ENCODE results near the gene CABLES2.

Gene CABLES2

GRCh38 chr20:62418709-62419487 is 11.8 kb upstream of the CABLES2 start:
- DNase-seq (ENCODE audit: low read depth in 2 of 2, low spot score in 1 of 2) = no peak

GRCh38 chr20:62417981-62418708 is 11.1 kb upstream of the CABLES2 start:
- DNase-seq (ENCODE audit: low read depth in 2 of 2, low spot score in 1 of 2) = no peak

GRCh38 chr20:62416651-62417637 is 9.9 kb upstream of the CABLES2 start:
- DNase-seq (ENCODE audit: low read depth in 2 of 2, low spot score in 1 of 2) = no peak

- DNase-seq (ENCODE audit: low read depth in 2 of 2, low spot score in 1 of 2) = no peak
These were observed 8.4 kb upstream of the CABLES2 start for GRCh38 chr20:62415354-62416111.

GRCh38 chr20:62413896-62414481 is 6.9 kb upstream of the CABLES2 start:
- DNase-seq (ENCODE audit: low read depth in 2 of 2, low spot score in 1 of 2) = no peak

GRCh38 chr20:62413025-62413570 is 6.0 kb upstream of the CABLES2 start:
- no peak for DNase-seq (ENCODE audit: low read depth in 2 of 2, low spot score in 1 of 2)

GRCh38 chr20:62412194-62413024 is 5.3 kb upstream of the CABLES2 start:
- no peak for DNase-seq (ENCODE audit: low read depth in 2 of 2, low spot score in 1 of 2)

- no peak for DNase-seq (ENCODE audit: low read depth in 2 of 2, low spot score in 1 of 2)
These were observed 4.6 kb upstream of the CABLES2 start for GRCh38 chr20:62411479-62412193.

- no peak for DNase-seq (ENCODE audit: low read depth in 2 of 2, low spot score in 1 of 2)
These were observed 3.8 kb upstream of the CABLES2 start for GRCh38 chr20:62410746-62411478.

- no peak for DNase-seq (ENCODE audit: low read depth in 2 of 2, low spot score in 1 of 2)
These were observed 3.1 kb upstream of the CABLES2 start for GRCh38 chr20:62409931-62410745.

- no peak for DNase-seq (ENCODE audit: low read depth in 2 of 2, low spot score in 1 of 2)
These were observed 2.2 kb upstream of the CABLES2 start for GRCh38 chr20:62409086-62409853.

- DNase-seq (ENCODE audit: low read depth in 2 of 2, low spot score in 1 of 2) = no peak
These were observed 1.6 kb upstream of the CABLES2 start for GRCh38 chr20:62408640-62409039.

GRCh38 chr20:62408055-62408454 is 970 bp upstream of the CABLES2 start:
- no peak for DNase-seq (ENCODE audit: low read depth in 2 of 2, low spot score in 1 of 2)

GRCh38 chr20:62406635-62407176 is 379 bp downstream of the CABLES2 start:
- no peak for DNase-seq (ENCODE audit: low read depth in 2 of 2, low spot score in 1 of 2)

- DNase-seq (ENCODE audit: low read depth in 2 of 2, low spot score in 1 of 2) = no peak
These were observed 1.0 kb downstream of the CABLES2 start for GRCh38 chr20:62405981-62406513.
